Body of pancreas (tissue), 4 donors: ENCODE results near the gene ADAMTS2.

Source experiments
- CTCF ChIP-seq, 7 experiments: fragments of 450-650 bp in 4 of 7; fragments of 200-600 bp in 3 of 7; sonication (generic) in 3 of 7; IDR thresholded peaks; one replicate each; pipeline ENCODE4 v1.5.1; 2016 to 2019; ENCODE audit warnings: antibody characterized with exemption in 7 of 7
- POLR2A ChIP-seq, 3 donors: fragments of 450-650 bp; IDR thresholded peaks; one replicate each; pipeline ENCODE4 v1.6.1; 2016; ENCODE audit warnings: antibody characterized with exemption in 3 of 3, mild to moderate bottlenecking in 2 of 3

- TF ChIP-seq CTCF (IDR thresholded peaks at IDR 0.05) (no peak), POLR2A (IDR thresholded peaks at IDR 0.05) (no peak)
These were observed 111.2 kb downstream of the ADAMTS2 start for GRCh38 chr5:179233909-179234562.
